Measurements from ENCODE around the gene TPCN1. TPM values are rescaled to one million over a fixed set of nuclear protein-coding genes. Genes with fewer than 3 reads are reported as not detected.

The TPCN1 gene
- total and polyA plus RNA-seq, 2 of the 13 experiments (the other 11 are each of a cell fraction or from before 2014, with no cell fraction given): 8.0 to 26.8 TPM

GRCh38 chr12:113171543-113171942, 49.7 kb upstream of the TPCN1 start:
- in situ Hi-C loops (cut with HindIII; ENCODE audit: extremely low pct_ligation_motif_present, low pct_unique_long_range_greater_than_20kb): no loop called here
- Histone ChIP-seq H3K9ac (ENCODE audit: insufficient read depth, low read depth, low read length) (no peak overlapping the region), H4K20me1 (ENCODE audit: insufficient read depth, low read length) (peaks cover 4% of the 10 kb centered on the region; the same call in 1 of the 2 replicates), H3K4me1 (ENCODE audit: insufficient read depth, low read length) (no peaks in the 10 kb centered on the region), H3K36me3 (replicated peaks in 1 of 2; ENCODE audit: control insufficient read depth in 1 of 2, insufficient read depth in 2 of 2, low read length in 2 of 2) (peaks cover 43 to 75% of the 10 kb centered on the region in 2 experiments), H3K9me3 (ENCODE audit: low read length) (no peaks in the 10 kb centered on the region), H3K27ac (ENCODE audit: extremely low read length, insufficient read depth, low read length) (no peak overlapping the region), H3K4me3 (replicated peaks in 1 of 3; ENCODE audit: insufficient read depth in 1 of 3, low read depth in 2 of 3, low read length in 3 of 3) (no peak overlapping the region), H2AFZ (ENCODE audit: low read length) (no peak overlapping the region), H3K4me2 (ENCODE audit: low read depth, low read length) (no peak overlapping the region), H3K27me3 (ENCODE audit: control insufficient read depth in 1 of 2, insufficient read depth in 2 of 2, low read length in 2 of 2) (no peaks in the 10 kb centered on the region), H3K79me2 (ENCODE audit: insufficient read depth, low read length) (no peaks in the 10 kb centered on the region)
- DNase-seq (ENCODE audit: low spot score) (no peak), ATAC-seq (no peak), FAIRE-seq (no peak)
- intact Hi-C loops (cut with micrococcal nuclease; ENCODE audit: unreplicated experiment): no loop called here
- BruUV-seq (replicated peaks): no TSS peak
- ChIA-PET POLR2A (no interaction called here), CTCF (ENCODE audit: low intra/inter-chr PET ratio, low total read pairs) (no interaction called here)
- TF ChIP-seq ZNF333 (CRISPR knock-in tag; IDR thresholded peaks at IDR 0.05; ENCODE audit: borderline replicate concordance) (no peak), SYNCRIP (IDR thresholded peaks at IDR 0.05; ENCODE audit: insufficient read depth, low read depth, low read length) (no peak), ZNF543 (CRISPR knock-in tag; IDR thresholded peaks at IDR 0.05) (no peak), PRPF4 (IDR thresholded peaks at IDR 0.05; ENCODE audit: low read depth, low read length, poor library complexity, severe bottlenecking) (no peak), NFRKB (IDR thresholded peaks at IDR 0.05) (no peak), PRMT3 (CRISPR knock-in tag; IDR thresholded peaks at IDR 0.05; ENCODE audit: borderline replicate concordance, low read depth) (no peak), HDAC2 (CRISPR knock-in tag; IDR thresholded peaks at IDR 0.05) (no peak), POLR2G (IDR thresholded peaks at IDR 0.05; ENCODE audit: low read depth, low read length) (no peak), RELA (CRISPR knock-in tag; IDR thresholded peaks at IDR 0.05) (no peak), ZBTB8A (CRISPR knock-in tag; IDR thresholded peaks at IDR 0.05; ENCODE audit: borderline replicate concordance, low read depth) (no peak), GABPA (IDR thresholded peaks at IDR 0.05; ENCODE audit: low read depth, low read length) (no peak), GABPA (CRISPR knock-in tag; IDR thresholded peaks at IDR 0.05; ENCODE audit: low read depth) (no peak), ZNF367 (CRISPR knock-in tag; IDR thresholded peaks at IDR 0.05; ENCODE audit: borderline replicate concordance) (no peak), HIC2 (CRISPR knock-in tag; IDR thresholded peaks at IDR 0.05; ENCODE audit: low read depth) (no peak), FLYWCH1 (CRISPR knock-in tag; IDR thresholded peaks at IDR 0.05) (no peak), IKZF4 (CRISPR knock-in tag; IDR thresholded peaks at IDR 0.05; ENCODE audit: borderline replicate concordance, low read depth, not compliant biosample characterization) (no peak), NR2F1 (CRISPR knock-in tag; IDR thresholded peaks at IDR 0.05) (no peak), ZNF33A (CRISPR knock-in tag; IDR thresholded peaks at IDR 0.05; ENCODE audit: borderline replicate concordance) (no peak)
- TF ChIP-seq, protein P1, sequence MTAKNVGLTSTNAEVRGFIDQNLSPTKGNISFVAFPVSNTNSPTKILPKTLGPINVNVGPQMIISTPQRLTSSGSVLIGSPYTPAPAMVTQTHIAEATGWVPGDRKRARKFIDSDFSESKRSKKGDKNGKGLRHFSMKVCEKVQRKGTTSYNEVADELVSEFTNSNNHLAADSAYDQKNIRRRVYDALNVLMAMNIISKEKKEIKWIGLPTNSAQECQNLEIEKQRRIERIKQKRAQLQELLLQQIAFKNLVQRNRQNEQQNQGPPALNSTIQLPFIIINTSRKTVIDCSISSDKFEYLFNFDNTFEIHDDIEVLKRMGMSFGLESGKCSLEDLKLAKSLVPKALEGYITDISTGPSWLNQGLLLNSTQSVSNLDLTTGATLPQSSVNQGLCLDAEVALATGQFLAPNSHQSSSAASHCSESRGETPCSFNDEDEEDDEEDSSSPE (CRISPR knock-in tag; IDR thresholded peaks at IDR 0.05): no peak
- TF ChIP-seq, protein P2, sequence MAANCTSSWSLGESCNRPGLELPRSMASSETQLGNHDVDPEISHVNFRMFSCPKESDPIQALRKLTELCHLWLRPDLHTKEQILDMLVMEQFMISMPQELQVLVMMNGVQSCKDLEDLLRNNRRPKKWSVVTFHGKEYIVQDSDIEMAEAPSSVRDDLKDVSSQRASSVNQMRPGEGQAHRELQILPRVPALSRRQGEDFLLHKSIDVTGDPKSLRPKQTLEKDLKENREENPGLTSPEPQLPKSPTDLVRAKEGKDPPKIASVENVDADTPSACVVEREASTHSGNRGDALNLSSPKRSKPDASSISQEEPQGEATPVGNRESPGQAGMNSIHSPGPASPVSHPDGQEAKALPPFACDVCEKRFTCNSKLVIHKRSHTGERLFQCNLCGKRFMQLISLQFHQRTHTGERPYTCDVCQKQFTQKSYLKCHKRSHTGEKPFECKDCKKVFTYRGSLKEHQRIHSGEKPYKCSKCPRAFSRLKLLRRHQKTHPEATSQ (CRISPR knock-in tag; IDR thresholded peaks at IDR 0.05; ENCODE audit: borderline replicate concordance): no peak
- TF ChIP-seq, protein P3, sequence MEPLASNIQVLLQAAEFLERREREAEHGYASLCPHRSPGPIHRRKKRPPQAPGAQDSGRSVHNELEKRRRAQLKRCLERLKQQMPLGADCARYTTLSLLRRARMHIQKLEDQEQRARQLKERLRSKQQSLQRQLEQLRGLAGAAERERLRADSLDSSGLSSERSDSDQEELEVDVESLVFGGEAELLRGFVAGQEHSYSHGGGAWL (CRISPR knock-in tag; IDR thresholded peaks at IDR 0.05): no peak
- 99% methylated on average over 9 of the region's 9 CpGs for WGBS (ENCODE audit: low lambda C conversion rate)
